Keratinocyte (primary cell): ENCODE data around the gene UFD1. TPM values are rescaled to one million over a fixed set of nuclear protein-coding genes. Genes with fewer than 3 reads are reported as not detected.

Experiments used
- DNase-seq: peaks from one replicate; pipeline ENCODE4 v3.0.0-alpha.2; 2011; ENCODE audit warnings: low read depth, missing footprints, low spot score
- FAIRE-seq: peaks from 2 replicates; lab custom pipeline; 2011; peaks lifted over from hg19 to GRCh38; lab: Jason Lieb, UNC
- H2AFZ ChIP-seq: 2 replicates; pipeline ENCODE4 v1.6.0; 2012; ENCODE audit warnings: low read length, control low read depth, inconsistent platforms; ENCODE audit not compliant: control insufficient read depth
- H3K27ac ChIP-seq: 2 replicates; pipeline ENCODE4 v1.5.1; 2011; ENCODE audit warnings: low read length; ENCODE audit not compliant: control insufficient read depth, insufficient read depth
- H3K27me3 ChIP-seq: 3 replicates; pipeline ENCODE4 v1.6.0; 2011; ENCODE audit warnings: low read length; ENCODE audit not compliant: control insufficient read depth, insufficient read depth; ENCODE audit errors: extremely low read depth
- H3K36me3 ChIP-seq, 2 experiments: 2 replicates in 1 of 2; 3 replicates in 1 of 2; pipeline ENCODE4 v1.5.1; 2011; ENCODE audit warnings: low read length in 2 of 2, mild to moderate bottlenecking in 1 of 2; ENCODE audit not compliant: control insufficient read depth in 2 of 2, insufficient read depth in 2 of 2; ENCODE audit errors: extremely low read depth in 1 of 2
- H3K4me1 ChIP-seq: 3 replicates; pipeline ENCODE4 v1.5.1; 2011; ENCODE audit warnings: low read length; ENCODE audit not compliant: control insufficient read depth, insufficient read depth; ENCODE audit errors: extremely low read depth
- H3K4me2 ChIP-seq: 3 replicates; pipeline ENCODE4 v1.6.0; 2011; ENCODE audit warnings: low read depth, low read length; ENCODE audit not compliant: control insufficient read depth, insufficient read depth; ENCODE audit errors: extremely low read depth
- H3K4me3 ChIP-seq, 3 experiments: fragments of 200-600 bp in 1 of 3; sonication (generic) in 1 of 3; 2 replicates in 2 of 3; 3 replicates in 1 of 3; pipeline ENCODE4 v1.5.1; 2011 to 2016; ENCODE audit warnings: low read length in 3 of 3, mild to moderate bottlenecking in 3 of 3, control low read depth in 2 of 3, inconsistent platforms in 1 of 3, low read depth in 1 of 3, mixed read lengths in 1 of 3, mixed run types in 1 of 3, moderate library complexity in 1 of 3; ENCODE audit not compliant: control insufficient read depth in 2 of 3, insufficient read depth in 2 of 3; ENCODE audit errors: extremely low read depth in 1 of 3
- H3K79me2 ChIP-seq: 2 replicates; pipeline ENCODE4 v1.6.0; 2012; ENCODE audit warnings: low read length; ENCODE audit not compliant: control insufficient read depth, insufficient read depth
- H3K9ac ChIP-seq: 3 replicates; pipeline ENCODE4 v1.6.0; 2011; ENCODE audit warnings: low read length; ENCODE audit not compliant: control insufficient read depth, insufficient read depth; ENCODE audit errors: extremely low read depth
- H3K9me1 ChIP-seq: 3 replicates; pipeline ENCODE4 v1.6.0; 2011; ENCODE audit warnings: low read length; ENCODE audit not compliant: control insufficient read depth, insufficient read depth; ENCODE audit errors: extremely low read depth
- H3K9me3 ChIP-seq: 2 replicates; pipeline ENCODE4 v1.5.1; 2012; ENCODE audit warnings: low read depth, low read length; ENCODE audit not compliant: control insufficient read depth
- H4K20me1 ChIP-seq: 3 replicates; pipeline ENCODE4 v1.6.0; 2011; ENCODE audit warnings: low read length; ENCODE audit not compliant: control insufficient read depth, insufficient read depth; ENCODE audit errors: extremely low read depth
- CTCF ChIP-seq, 3 experiments: IDR thresholded peaks in 1 of 3; conservative IDR thresholded peaks in 1 of 3; optimal IDR thresholded peaks in 1 of 3; 2 replicates in 2 of 3; 3 replicates in 1 of 3; pipeline versions ENCODE3 to v1.5.1; 2011; ENCODE audit warnings: low read length in 3 of 3, mild to moderate bottlenecking in 3 of 3, moderate library complexity in 2 of 3, control low read depth in 1 of 3, inconsistent platforms in 1 of 3; ENCODE audit not compliant: insufficient read depth in 2 of 3; ENCODE audit errors: extremely low read depth in 1 of 3
- EZH2 ChIP-seq: IDR thresholded peaks from one replicate; pipeline ENCODE4 v1.6.1; 2012; ENCODE audit warnings: inconsistent platforms, mild to moderate bottlenecking, low read length, moderate library complexity
- dilution Hi-C: fragments of 300-500 bp; cut with MboI; formaldehyde crosslinking; loops from one replicate; pipeline ENCODE4 v1.7.0; 2020; ENCODE audit warnings: low sequenced_read_pairs; ENCODE audit not compliant: extremely low pct_ligation_motif_present
- polyA plus RNA-seq, 5 experiments: library from polyadenylated mRNA; depleted of rRNA in 3 of 5; stranded (reverse) in 3 of 5; stranded (forward) in 1 of 5; unstranded in 1 of 5; fragments of >200 nt; gene quantifications; 1 replicate in 1 of 5; 2 replicates in 3 of 5; 3 replicates in 1 of 5; pipeline versions ENCODE4 v1.2.1 to v1.2.3, GENCODE V29; 2011 to 2012; ENCODE audit warnings: missing spikeins in 2 of 5, low read depth in 1 of 5, low replicate concordance in 1 of 5

The UFD1 gene
- polyA plus RNA-seq, 1 donor (not counting 4 experiments of a cell fraction or from before 2014, with no cell fraction given), result 145 TPM

- Histone ChIP-seq H3K4me2 (peak overlapping the region; percentile 99), H3K4me3 (peak overlapping the region; percentile 58 to 98 (median 96)), H2AFZ (no peak overlapping the region), H4K20me1 (peaks cover 6% of the 10 kb centered on the region), H3K27ac (peak overlapping the region; percentile 100), H3K79me2 (peaks cover 61% of the 10 kb centered on the region), H3K9ac (peak overlapping the region; percentile 100), H3K9me3 (no peaks in the 10 kb centered on the region), H3K9me1 (peaks cover 2% of the 10 kb centered on the region), H3K27me3 (no peaks in the 10 kb centered on the region), H3K36me3 (peaks cover 15 to 17% of the 10 kb centered on the region in 2 experiments), H3K4me1 (peaks cover 36% of the 10 kb centered on the region)
- dilution Hi-C loops, result no loop called here
- FAIRE-seq (no peak), DNase-seq (no peak)
- TF ChIP-seq CTCF (optimal IDR thresholded peaks at IDR 0.05 in 1 of 3, IDR thresholded peaks at IDR 0.05 in 1 of 3, conservative IDR thresholded peaks at IDR 0.05 in 1 of 3; ENCODE audit: extremely low read depth in 1 of 3, insufficient read depth in 2 of 3, low read length in 3 of 3) (no peak), EZH2 (no peak)
Measured at GRCh38 chr22:19477321-19478044, 1.5 kb downstream of the UFD1 start.

- Histone ChIP-seq H3K79me2 (peaks cover 63% of the 10 kb centered on the region), H3K4me1 (peaks cover 35% of the 10 kb centered on the region), H3K9ac (no peak overlapping the region), H3K4me2 (peak overlapping the region; percentile 52), H3K9me3 (no peaks in the 10 kb centered on the region), H3K27ac (peak overlapping the region; percentile 8), H3K9me1 (peaks cover 2% of the 10 kb centered on the region), H2AFZ (no peak overlapping the region), H3K36me3 (peaks cover 22 to 24% of the 10 kb centered on the region in 2 experiments), H3K27me3 (no peaks in the 10 kb centered on the region), H4K20me1 (peaks cover 6% of the 10 kb centered on the region), H3K4me3 (peak overlapping the region in 2 of 3 experiments; percentile 0 to 19)
- dilution Hi-C loops, result no loop called here
- DNase-seq, result no peak
- no peak for TF ChIP-seq EZH2
- no peak for TF ChIP-seq CTCF (optimal IDR thresholded peaks at IDR 0.05 in 1 of 3, IDR thresholded peaks at IDR 0.05 in 1 of 3, conservative IDR thresholded peaks at IDR 0.05 in 1 of 3; ENCODE audit: extremely low read depth in 1 of 3, insufficient read depth in 2 of 3, low read length in 3 of 3)
- FAIRE-seq, result no peak
Measured at GRCh38 chr22:19476023-19476422, 3.0 kb downstream of the UFD1 start.
